NB4 (cell line): ENCODE results near the gene PTPRK.

ENCODE experiments used
- MYC ChIP-seq: IDR thresholded peaks from 2 replicates; pipeline ENCODE4 v1.6.1; 2011; ENCODE audit warnings: low read depth, low read length
- POLR2A ChIP-seq: IDR thresholded peaks from 2 replicates; pipeline ENCODE4 v1.6.1; 2011; ENCODE audit warnings: mild to moderate bottlenecking; ENCODE audit not compliant: insufficient read length; ENCODE audit errors: extremely low read depth
- TF ChIP-seq, protein P1 (sequence below): IDR thresholded peaks from one replicate; pipeline ENCODE4 v1.5.1; 2012; ENCODE audit warnings: low read depth, low read length
- TF ChIP-seq, protein P2 (sequence below): IDR thresholded peaks from 2 replicates; pipeline ENCODE4 v1.6.1; 2011; ENCODE audit warnings: low read depth, low read length

DNA sequence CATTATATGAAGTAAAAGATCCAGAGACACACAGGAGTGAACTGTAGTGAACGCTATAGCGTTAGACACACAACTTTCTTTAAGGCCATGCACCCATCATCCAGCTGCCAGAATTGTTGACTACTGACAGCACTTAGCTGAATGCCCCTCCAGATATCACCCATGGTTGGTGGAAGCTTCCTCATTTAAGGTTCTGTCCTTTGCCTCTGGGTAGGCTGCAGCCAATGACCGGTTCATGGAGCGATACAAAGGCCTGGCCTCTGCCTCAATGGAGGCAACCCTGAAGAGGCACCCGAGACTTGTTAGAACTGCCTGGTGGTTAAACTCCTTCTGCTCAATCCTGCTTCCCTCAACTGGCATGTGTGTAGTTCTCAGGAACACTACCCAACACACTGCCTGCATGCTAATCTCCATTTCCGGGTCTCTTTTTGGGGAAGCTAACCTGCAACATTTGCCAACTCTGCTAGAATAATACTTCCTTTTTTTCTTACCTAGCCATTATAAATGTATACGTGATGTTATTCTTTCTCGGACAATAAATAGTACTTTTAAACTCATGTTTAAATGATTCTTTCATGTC lies 569.7 kb downstream of the PTPRK start:
- TF ChIP-seq MYC (no peak), POLR2A (no peak)
- TF ChIP-seq, protein P1, sequence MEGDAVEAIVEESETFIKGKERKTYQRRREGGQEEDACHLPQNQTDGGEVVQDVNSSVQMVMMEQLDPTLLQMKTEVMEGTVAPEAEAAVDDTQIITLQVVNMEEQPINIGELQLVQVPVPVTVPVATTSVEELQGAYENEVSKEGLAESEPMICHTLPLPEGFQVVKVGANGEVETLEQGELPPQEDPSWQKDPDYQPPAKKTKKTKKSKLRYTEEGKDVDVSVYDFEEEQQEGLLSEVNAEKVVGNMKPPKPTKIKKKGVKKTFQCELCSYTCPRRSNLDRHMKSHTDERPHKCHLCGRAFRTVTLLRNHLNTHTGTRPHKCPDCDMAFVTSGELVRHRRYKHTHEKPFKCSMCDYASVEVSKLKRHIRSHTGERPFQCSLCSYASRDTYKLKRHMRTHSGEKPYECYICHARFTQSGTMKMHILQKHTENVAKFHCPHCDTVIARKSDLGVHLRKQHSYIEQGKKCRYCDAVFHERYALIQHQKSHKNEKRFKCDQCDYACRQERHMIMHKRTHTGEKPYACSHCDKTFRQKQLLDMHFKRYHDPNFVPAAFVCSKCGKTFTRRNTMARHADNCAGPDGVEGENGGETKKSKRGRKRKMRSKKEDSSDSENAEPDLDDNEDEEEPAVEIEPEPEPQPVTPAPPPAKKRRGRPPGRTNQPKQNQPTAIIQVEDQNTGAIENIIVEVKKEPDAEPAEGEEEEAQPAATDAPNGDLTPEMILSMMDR, result no peak
- TF ChIP-seq, protein P2, sequence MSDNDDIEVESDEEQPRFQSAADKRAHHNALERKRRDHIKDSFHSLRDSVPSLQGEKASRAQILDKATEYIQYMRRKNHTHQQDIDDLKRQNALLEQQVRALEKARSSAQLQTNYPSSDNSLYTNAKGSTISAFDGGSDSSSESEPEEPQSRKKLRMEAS, result no peak
